OCI-LY7 (cell line): ENCODE data around the gene BPIFB1. TPM values are rescaled to one million over a fixed set of nuclear protein-coding genes. Genes with fewer than 3 reads are reported as not detected.

Experiments used
- BruUV-seq: library from RNA; stranded (reverse); fragments of 400-500 nt; replicated peaks from 2 replicates; lab custom pipeline; 2021; lab: Mats Ljungman, UMichigan
- CTCF ChIA-PET: fragments of 300-600 bp; sonication (Branson Sonifier 250); formaldehyde crosslinking; loops from one replicate; lab custom pipeline; 2022; ENCODE audit warnings: antibody characterized with exemption; ENCODE audit not compliant: unreplicated experiment; lab: Charles Lee
- POLR2A ChIA-PET: fragments of 300-600 bp; sonication (Branson Sonifier 250); formaldehyde crosslinking; loops from one replicate; lab custom pipeline; 2022; ENCODE audit warnings: antibody characterized with exemption; lab: Charles Lee
- DNase-seq: peaks from one replicate; pipeline ENCODE4 v3.0.0-alpha.2; 2015; ENCODE audit warnings: low spot score
- H2AFZ ChIP-seq: fragments of 200-600 bp; sonication (generic), shearing (Covaris generic); 2 replicates; pipeline ENCODE4 v1.6.1; 2014; ENCODE audit warnings: mild to moderate bottlenecking, antibody characterized with exemption, low read length, moderate library complexity
- H3K27ac ChIP-seq: fragments of 200-600 bp; sonication (generic); 2 replicates; pipeline ENCODE4 v1.5.1; 2014; ENCODE audit warnings: mixed run types, low read depth, mild to moderate bottlenecking, moderate library complexity, low read length, inconsistent platforms; ENCODE audit not compliant: poor library complexity, severe bottlenecking
- H3K36me3 ChIP-seq: fragments of 200-600 bp; sonication (generic); 2 replicates; pipeline ENCODE4 v1.6.1; 2014; ENCODE audit warnings: mild to moderate bottlenecking, antibody characterized with exemption, low read length, moderate library complexity, mixed read lengths; ENCODE audit not compliant: insufficient read depth
- H3K4me1 ChIP-seq: fragments of 200-600 bp; sonication (generic); 2 replicates; pipeline ENCODE4 v1.5.1; 2014; ENCODE audit warnings: mild to moderate bottlenecking, low read length; ENCODE audit not compliant: insufficient read depth, poor library complexity, severe bottlenecking
- H3K4me2 ChIP-seq: fragments of 200-600 bp; sonication (generic); 2 replicates; pipeline ENCODE4 v1.6.1; 2014; ENCODE audit warnings: mild to moderate bottlenecking, low read length
- H3K4me3 ChIP-seq: fragments of 200-600 bp; sonication (generic); 2 replicates; pipeline ENCODE4 v1.5.1; 2014; ENCODE audit warnings: mild to moderate bottlenecking, low read depth, low read length; ENCODE audit not compliant: poor library complexity, severe bottlenecking
- H3K79me2 ChIP-seq: fragments of 200-600 bp; sonication (generic); 2 replicates; pipeline ENCODE4 v1.6.1; 2016; ENCODE audit warnings: low read depth, mild to moderate bottlenecking, low read length, moderate library complexity, mixed read lengths; ENCODE audit not compliant: insufficient read depth
- H3K9me2 ChIP-seq: fragments of 200-600 bp; sonication (generic); 2 replicates; pipeline ENCODE4 v1.6.1; 2016; ENCODE audit warnings: mild to moderate bottlenecking, low read length, mixed read lengths; ENCODE audit not compliant: insufficient read depth
- H3K9me3 ChIP-seq: fragments of 200-600 bp; sonication (generic); 2 replicates; pipeline ENCODE4 v1.6.1; 2014; ENCODE audit warnings: mild to moderate bottlenecking, mixed run types, low read length, mixed read lengths
- H4K20me1 ChIP-seq: fragments of 200-600 bp; sonication (generic); 2 replicates; pipeline ENCODE4 v1.6.1; 2014; ENCODE audit warnings: mild to moderate bottlenecking, antibody characterized with exemption, low read length, moderate library complexity, mixed read lengths; ENCODE audit not compliant: insufficient read depth
- CTCF ChIP-seq: fragments of 200-600 bp; sonication (generic); conservative IDR thresholded peaks from 2 replicates; pipeline ENCODE4 v1.5.1; 2014; ENCODE audit warnings: mild to moderate bottlenecking, antibody characterized with exemption, low read length, moderate library complexity, mixed read lengths
- EZH2phosphoT487 ChIP-seq: fragments of 200-600 bp; sonication (generic); IDR thresholded peaks from 2 replicates; pipeline ENCODE4 v1.6.1; 2018; ENCODE audit warnings: low read depth, borderline replicate concordance, mild to moderate bottlenecking, mixed run types, antibody characterized with exemption, low read length, moderate library complexity, mixed read lengths
- intact Hi-C: fragments of 100-400 bp; cut with micrococcal nuclease; formaldehyde crosslinking; loops from one replicate; pipeline ENCODE4 v1.10.0; 2022; ENCODE audit not compliant: unreplicated experiment
- total RNA-seq, 2 experiments: library from RNA; depleted of rRNA in 1 of 2; stranded (reverse); fragments of >200 nt in 1 of 2; shearing (Covaris generic) in 1 of 2; gene quantifications; 2 replicates each; pipeline ENCODE4 v1.2.3, GENCODE V29; 2014 to 2022

The BPIFB1 gene
- total RNA-seq, 2 experiments from 2014 or later: not detected

DNA sequence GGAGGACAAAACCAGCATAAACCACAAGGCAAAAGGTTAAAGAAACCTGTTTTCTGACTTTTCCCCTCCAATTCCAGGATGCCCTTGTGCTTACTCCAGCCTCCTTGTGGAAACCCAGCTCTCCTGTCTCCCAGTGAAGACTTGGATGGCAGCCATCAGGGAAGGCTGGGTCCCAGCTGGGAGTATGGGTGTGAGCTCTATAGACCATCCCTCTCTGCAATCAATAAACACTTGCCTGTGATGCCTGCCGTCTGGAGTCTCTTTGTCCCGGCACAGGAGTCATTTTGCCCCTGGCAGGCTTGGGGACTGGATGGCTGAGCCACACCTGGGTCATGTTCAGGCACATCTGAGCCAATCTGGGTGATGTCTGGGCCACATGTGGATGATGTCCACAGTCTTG, 26.6 kb downstream of the BPIFB1 start:
- no peaks in the 10 kb centered on the region for H3K36me3 ChIP-seq
- H3K9me2 ChIP-seq: no peaks in the 10 kb centered on the region
- TF ChIP-seq CTCF (no peak), EZH2phosphoT487 (no peak)
- no peaks in the 10 kb centered on the region for H3K9me3 ChIP-seq
- no peak overlapping the region for H2AFZ ChIP-seq
- no peak overlapping the region for H3K27ac ChIP-seq
- no peaks in the 10 kb centered on the region for H3K4me1 ChIP-seq
- no peak for DNase-seq
- intact Hi-C loops: no loop called here
- no peak overlapping the region for H3K4me3 ChIP-seq
- POLR2A ChIA-PET: no interaction called here
- no peaks in the 10 kb centered on the region for H4K20me1 ChIP-seq
- H3K79me2 ChIP-seq: no peaks in the 10 kb centered on the region
- CTCF ChIA-PET: no interaction called here
- BruUV-seq: no TSS peak
- no peak overlapping the region for H3K4me2 ChIP-seq

DNA sequence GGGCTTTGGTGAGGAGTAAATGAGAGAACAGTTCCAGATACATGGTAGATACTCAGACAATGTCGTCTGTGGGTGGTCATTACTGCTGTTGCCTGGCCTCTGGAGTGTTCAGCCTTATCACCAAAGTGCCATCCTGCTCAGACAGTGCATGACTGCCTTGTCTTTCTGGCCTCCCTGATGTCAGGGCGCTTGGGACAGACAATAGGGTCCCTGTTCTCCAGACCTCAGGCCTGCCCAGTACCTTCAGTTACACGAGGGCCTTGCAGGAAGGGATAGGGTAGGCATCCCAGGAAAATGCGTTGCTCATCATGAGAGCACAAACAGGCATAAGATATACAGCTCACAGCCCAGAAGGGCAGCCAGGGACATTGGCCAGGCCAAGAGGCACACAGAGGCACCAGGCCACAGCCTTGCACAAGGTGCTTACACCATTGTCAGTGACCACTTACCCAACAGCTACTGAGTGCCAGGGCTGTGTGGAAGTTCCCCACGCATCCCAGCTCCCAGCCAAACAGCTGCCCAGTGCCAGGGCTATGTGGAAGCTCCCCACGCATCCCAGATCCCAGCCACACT, 27.4 kb downstream of the BPIFB1 start:
- Histone ChIP-seq H3K36me3 (no peaks in the 10 kb centered on the region), H3K27ac (no peak overlapping the region), H3K4me3 (no peak overlapping the region), H3K9me3 (no peaks in the 10 kb centered on the region), H3K4me1 (no peaks in the 10 kb centered on the region), H3K79me2 (no peaks in the 10 kb centered on the region), H3K4me2 (no peak overlapping the region), H3K9me2 (no peaks in the 10 kb centered on the region), H2AFZ (no peak overlapping the region), H4K20me1 (no peaks in the 10 kb centered on the region)
- intact Hi-C loops: no loop called here
- TF ChIP-seq CTCF: no peak
- TF ChIP-seq EZH2phosphoT487: no peak
- CTCF ChIA-PET: no interaction called here
- no TSS peak for BruUV-seq
- POLR2A ChIA-PET: interaction anchor here (0.7 to 1.0 kb wide), 2 partner anchors 17 to 397 kb away, joined by 3 to 5 read pairs; no protein-coding TSS in a partner anchor
- no peak for DNase-seq

- ChIA-PET CTCF (no interaction called here), POLR2A (interaction anchor here (0.7 to 1.0 kb wide), 2 partner anchors 17 to 397 kb away, joined by 3 to 5 read pairs; no protein-coding TSS in a partner anchor)
- no peak for DNase-seq
- H3K4me3 ChIP-seq: no peak overlapping the region
- no peaks in the 10 kb centered on the region for H3K36me3 ChIP-seq
- intact Hi-C loops: no loop called here
- TF ChIP-seq EZH2phosphoT487: no peak
- no peak for TF ChIP-seq CTCF
- no peaks in the 10 kb centered on the region for H4K20me1 ChIP-seq
- no TSS peak for BruUV-seq
- H3K27ac ChIP-seq: no peak overlapping the region
- no peaks in the 10 kb centered on the region for H3K4me1 ChIP-seq
- no peak overlapping the region for H2AFZ ChIP-seq
- H3K9me2 ChIP-seq: no peaks in the 10 kb centered on the region
- no peaks in the 10 kb centered on the region for H3K9me3 ChIP-seq
- H3K4me2 ChIP-seq: no peak overlapping the region
- no peaks in the 10 kb centered on the region for H3K79me2 ChIP-seq
Observed at GRCh38 chr20:33311011-33311410, 28.0 kb downstream of the BPIFB1 start.
